GM21737 (cell line): ENCODE measurements around the gene PWWP2B.
A peak's percentile ranks its signal among the peaks of the same experiment; 100 is the strongest.
"Not testable (repeated sequence)": the region's sequence is repeated elsewhere in the genome, so short reads cannot be mapped to it uniquely, and the experiment has no call there.

Source experiments
- ATAC-seq: cut with Tn5 transposase; IDR thresholded peaks from one replicate; pipeline ENCODE4 v1.9.1; 2021; ENCODE audit warnings: mild to moderate bottlenecking, moderate library complexity; ENCODE audit not compliant: unreplicated experiment

The PWWP2B gene

GRCh38 chr10:132397036-132397541 is at the start of gene PWWP2B:
Gene PWWP2B (plus strand): TSS chr10:132397200. CDS start chr10:132397227, 27 bp downstream.
- peak; percentile 36 for ATAC-seq

GRCh38 chr10:132347211-132347930 is 49.6 kb upstream of the PWWP2B start:
- no peak for ATAC-seq

DNA sequence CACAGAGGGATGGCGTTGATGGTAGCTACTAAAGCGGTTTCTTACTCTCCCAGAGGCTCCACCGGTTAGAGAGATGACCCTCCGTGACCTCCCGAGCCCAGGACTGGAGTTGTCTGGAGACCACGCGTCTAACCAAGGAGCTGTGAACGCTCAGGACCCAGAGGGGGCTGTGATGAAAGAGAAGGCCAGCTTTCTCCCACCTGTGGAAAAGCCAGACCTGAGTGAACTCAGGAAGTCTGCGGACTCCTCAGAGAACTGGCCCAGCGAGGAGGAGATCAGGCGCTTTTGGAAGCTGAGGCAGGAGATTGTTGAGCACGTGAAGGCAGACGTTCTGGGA is 49.1 kb upstream of the PWWP2B start:
- no peak for ATAC-seq

DNA sequence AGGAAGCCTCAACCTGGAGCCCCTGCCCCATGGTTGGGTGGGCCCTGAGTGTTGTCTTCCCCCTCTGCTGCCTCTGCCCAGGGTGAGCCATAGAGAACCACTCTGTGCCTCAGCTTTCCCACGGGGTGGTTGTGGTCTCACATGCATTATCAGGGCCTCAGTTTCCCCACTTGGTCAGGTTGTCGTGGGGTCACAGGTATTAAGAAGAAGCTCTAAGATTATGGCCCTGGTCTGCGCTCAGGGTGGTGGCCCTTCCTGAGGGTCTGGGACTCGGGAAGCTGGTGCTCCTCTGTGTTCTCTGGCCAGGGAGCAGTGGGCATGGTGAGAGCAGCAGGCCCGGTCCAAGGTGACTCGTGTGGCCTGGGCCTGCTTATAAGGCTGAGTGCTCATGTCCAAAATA is 47.2 kb upstream of the PWWP2B start:
- no peak for ATAC-seq

- no peak for ATAC-seq
Measured at GRCh38 chr10:132350391-132350790, 46.6 kb upstream of the PWWP2B start.

- ATAC-seq: no peak
Measured at GRCh38 chr10:132350946-132351345, 46.1 kb upstream of the PWWP2B start.

- no peak for ATAC-seq
Measured at GRCh38 chr10:132351611-132352010, 45.4 kb upstream of the PWWP2B start.

DNA sequence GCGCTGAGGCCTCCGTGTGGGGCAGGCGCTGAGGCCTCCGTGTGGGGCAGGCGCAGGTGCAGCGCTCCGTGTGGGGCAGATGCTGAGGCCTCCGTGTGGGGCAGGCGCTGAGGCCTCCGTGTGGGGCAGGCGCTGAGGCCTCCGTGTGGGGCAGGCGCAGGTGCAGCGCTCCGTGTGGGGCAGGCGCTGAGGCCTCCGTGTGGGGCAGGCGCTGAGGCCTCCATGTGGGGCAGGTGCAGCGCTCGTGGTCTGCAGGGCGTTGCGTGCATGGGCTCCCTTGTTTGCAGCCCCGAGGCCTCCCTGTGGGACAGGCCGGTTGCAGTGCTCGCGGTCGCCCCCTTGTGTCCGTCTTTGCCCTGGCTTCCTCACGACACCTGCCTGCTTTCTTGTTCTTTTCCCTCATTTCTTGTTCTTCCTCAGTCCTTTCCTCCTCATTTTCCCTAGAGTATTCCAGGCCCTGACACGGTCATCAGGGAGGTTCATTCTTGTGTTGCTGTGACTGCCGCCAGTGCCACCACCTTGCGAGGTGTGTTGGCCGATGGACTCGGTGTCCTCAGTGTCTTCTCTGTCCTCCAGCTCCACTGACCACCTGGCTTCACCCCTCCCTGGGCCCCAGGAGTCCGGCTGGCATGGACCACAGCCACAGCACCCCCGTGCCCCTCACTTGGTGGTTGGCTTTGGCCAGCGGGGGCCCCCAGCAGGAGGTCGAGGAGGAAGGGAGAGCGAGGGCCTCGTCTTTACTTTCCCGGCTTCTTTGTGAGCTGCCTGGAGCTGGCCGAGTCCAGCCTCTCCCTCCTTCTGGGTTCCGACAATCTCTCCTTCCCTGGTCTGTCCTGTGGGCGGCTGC is 44.3 kb upstream of the PWWP2B start:
- ATAC-seq: not testable (repeated sequence)

GRCh38 chr10:132353456-132354355 is 43.3 kb upstream of the PWWP2B start:
- ATAC-seq: no peak

- ATAC-seq: no peak
Measured at GRCh38 chr10:132354356-132355094, 42.5 kb upstream of the PWWP2B start.

GRCh38 chr10:132355297-132355696 is 41.7 kb upstream of the PWWP2B start:
- ATAC-seq: no peak

DNA sequence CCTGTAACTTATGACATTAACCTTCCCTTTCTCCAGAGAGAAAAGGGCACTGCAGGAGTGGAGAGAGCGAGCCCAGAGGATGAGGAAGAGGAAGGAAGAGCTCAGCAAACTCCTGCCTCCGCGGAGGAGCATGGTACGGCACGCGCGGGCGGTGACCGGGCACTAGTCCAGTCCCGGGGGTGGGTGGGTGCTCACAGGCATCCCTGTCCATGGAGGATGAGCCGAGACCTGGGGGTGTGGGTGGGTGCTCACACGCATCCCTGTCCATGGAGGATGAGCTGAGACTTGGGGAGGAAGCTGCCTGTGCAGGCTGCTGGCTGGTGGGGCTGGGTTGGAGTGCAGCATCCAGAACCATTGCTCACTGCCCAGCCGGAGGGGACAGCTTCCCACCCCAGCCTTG is 41.2 kb upstream of the PWWP2B start:
- no peak for ATAC-seq

DNA sequence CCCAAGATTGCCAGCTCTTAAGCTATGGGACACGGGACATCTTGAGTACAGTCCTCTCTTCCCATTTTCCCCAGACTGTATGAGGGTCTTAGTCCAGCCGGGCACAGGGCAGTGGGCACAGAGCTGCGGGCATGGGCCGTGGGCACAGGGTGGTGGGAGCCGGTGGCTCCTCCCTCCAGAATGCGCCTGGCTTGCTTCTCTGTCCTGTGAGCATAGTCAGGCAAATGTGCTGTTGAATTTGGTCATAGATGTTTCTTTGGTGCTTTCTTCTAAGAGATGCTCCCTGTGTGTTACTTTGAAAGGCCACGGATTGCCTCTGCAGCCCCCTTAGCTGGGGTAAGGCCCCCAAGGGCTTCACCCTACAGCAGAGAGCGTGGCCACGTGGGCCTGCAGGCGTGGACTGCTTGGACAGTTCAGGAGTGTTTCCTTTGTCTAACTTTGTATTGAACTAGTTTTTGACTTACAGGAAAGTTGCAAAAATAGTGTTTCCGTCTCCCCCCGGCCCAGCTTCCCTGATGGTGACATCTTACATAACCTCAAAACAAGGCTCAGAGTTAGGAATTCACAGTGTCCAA is 40.3 kb upstream of the PWWP2B start:
- ATAC-seq: no peak

GRCh38 chr10:132357286-132358058 is 39.5 kb upstream of the PWWP2B start:
- ATAC-seq: no peak

- ATAC-seq: no peak
Measured at GRCh38 chr10:132359305-132360040, 37.5 kb upstream of the PWWP2B start.

- ATAC-seq: no peak
Measured at GRCh38 chr10:132360766-132361447, 36.1 kb upstream of the PWWP2B start.

GRCh38 chr10:132361581-132362101 is 35.4 kb upstream of the PWWP2B start:
- no peak for ATAC-seq

GRCh38 chr10:132362151-132362611 is 34.8 kb upstream of the PWWP2B start:
- ATAC-seq: no peak
